SK-N-SH (cell line): ENCODE results near the gene PROX1. TPM values are rescaled to one million over a fixed set of nuclear protein-coding genes. Genes with fewer than 3 reads are reported as not detected.

Experiments
- CTCF ChIA-PET: fragments of 300-600, 350-600 bp; formaldehyde crosslinking; extraction: SDS; loops from one replicate; lab custom pipeline; 2021; lab: Yijun Ruan, JAX
- POLR2A ChIA-PET: fragments of 350-600 bp; sonication (Branson Sonifier 250); formaldehyde crosslinking; extraction: SDS; loops from one replicate; lab custom pipeline; 2020; ENCODE audit warnings: antibody characterized with exemption, inconsistent platforms; lab: Yijun Ruan, JAX
- DNase-seq: peaks from one replicate; pipeline ENCODE4 v3.0.0; 2012
- H2AFZ ChIP-seq: fragments of 200-600 bp; sonication (generic); 2 replicates; pipeline ENCODE4 v1.8.1; 2016; ENCODE audit warnings: antibody characterized with exemption, mild to moderate bottlenecking, low read depth
- H3F3A ChIP-seq: fragments of 200-600 bp; sonication (generic); replicated peaks from 2 replicates; pipeline ENCODE3; 2016; ENCODE audit warnings: antibody characterized with exemption, mild to moderate bottlenecking; ENCODE audit not compliant: insufficient read depth
- H3K27ac ChIP-seq, 2 experiments: fragments of 200-500 bp in 1 of 2; fragments of 200-600 bp in 1 of 2; sonication (Bioruptor generic) in 1 of 2; sonication (generic), shearing (Covaris generic) in 1 of 2; 2 replicates each; pipeline versions ENCODE4 v1.5.1 to v1.6.1; 2014 to 2016; ENCODE audit warnings: low read depth in 2 of 2, inconsistent platforms in 1 of 2, low read length in 1 of 2, mild to moderate bottlenecking in 1 of 2, mixed read lengths in 1 of 2
- H3K27me3 ChIP-seq: fragments of 200-600 bp; sonication (generic), shearing (Covaris generic); 2 replicates; pipeline ENCODE4 v1.6.1; 2016; ENCODE audit warnings: mixed run types; ENCODE audit not compliant: insufficient read depth
- H3K36me3 ChIP-seq, 2 experiments: fragments of 200-500 bp in 1 of 2; fragments of 200-600 bp in 1 of 2; sonication (Bioruptor generic) in 1 of 2; sonication (generic) in 1 of 2; replicated peaks in 1 of 2; 2 replicates each; pipeline versions ENCODE3 to v1.5.1; 2014 to 2016; ENCODE audit warnings: low read length in 1 of 2, mild to moderate bottlenecking in 1 of 2; ENCODE audit not compliant: insufficient read depth in 2 of 2, control insufficient read depth in 1 of 2
- H3K4me1 ChIP-seq, 2 experiments: fragments of 200-500 bp in 1 of 2; fragments of 200-600 bp in 1 of 2; sonication (Bioruptor generic) in 1 of 2; sonication (generic), shearing (Covaris generic) in 1 of 2; 2 replicates each; pipeline versions ENCODE4 v1.5.1 to v1.6.1; 2014 to 2016; ENCODE audit warnings: low read depth in 1 of 2, low read length in 1 of 2, mixed run types in 1 of 2; ENCODE audit not compliant: insufficient read depth in 2 of 2, control insufficient read depth in 1 of 2
- H3K4me2 ChIP-seq: fragments of 200-600 bp; sonication (generic), shearing (Covaris generic); 2 replicates; pipeline ENCODE4 v1.6.1; 2017; ENCODE audit warnings: mixed run types
- H3K4me3 ChIP-seq, 2 experiments: fragments of 200-500 bp in 1 of 2; fragments of 200-600 bp in 1 of 2; sonication (Bioruptor generic) in 1 of 2; sonication (generic), shearing (Covaris generic) in 1 of 2; 2 replicates each; pipeline versions ENCODE4 v1.5.1 to v1.8.1; 2014 to 2016; ENCODE audit warnings: low read depth in 2 of 2, inconsistent platforms in 1 of 2, low read length in 1 of 2, mild to moderate bottlenecking in 1 of 2, mixed read lengths in 1 of 2, moderate library complexity in 1 of 2
- H3K79me2 ChIP-seq: fragments of 200-600 bp; sonication (generic); 2 replicates; pipeline ENCODE4 v1.8.1; 2017; ENCODE audit warnings: mild to moderate bottlenecking; ENCODE audit not compliant: insufficient read depth
- H3K9ac ChIP-seq: fragments of 200-600 bp; sonication (generic); 2 replicates; pipeline ENCODE4 v1.6.1; 2017; ENCODE audit warnings: mixed run types
- H3K9me2 ChIP-seq: fragments of 200-600 bp; sonication (generic); 2 replicates; pipeline ENCODE4 v1.6.1; 2017; ENCODE audit warnings: mixed run types
- H3K9me3 ChIP-seq: fragments of 200-600 bp; sonication (generic); 2 replicates; pipeline ENCODE4 v1.6.1; 2017; ENCODE audit warnings: mixed run types, mild to moderate bottlenecking, moderate library complexity
- H4K20me1 ChIP-seq: fragments of 200-600 bp; sonication (generic); 2 replicates; pipeline ENCODE4 v1.6.1; 2017; ENCODE audit warnings: mild to moderate bottlenecking, mixed run types; ENCODE audit not compliant: insufficient read depth
- FOXJ3 ChIP-seq: sonication (generic); formaldehyde crosslinking; IDR thresholded peaks from 2 replicates; pipeline ENCODE4 v1.5.1; 2020; ENCODE audit warnings: mild to moderate bottlenecking, missing genetic modification reagents
- MEF2A ChIP-seq: IDR thresholded peaks from 2 replicates; pipeline ENCODE4 v1.4.0; 2012; ENCODE audit warnings: low read depth, borderline replicate concordance
- MXI1 ChIP-seq: IDR thresholded peaks from 2 replicates; pipeline ENCODE4 v1.6.1; 2012; ENCODE audit warnings: mild to moderate bottlenecking, low read depth, low read length, improper control_type of control experiment
- NFIC ChIP-seq: IDR thresholded peaks from 2 replicates; pipeline ENCODE4 v1.4.0; 2012; ENCODE audit warnings: borderline replicate concordance
- POLR2AphosphoS5 ChIP-seq: IDR thresholded peaks from 2 replicates; pipeline ENCODE4 v1.6.1; 2012; ENCODE audit warnings: low read depth, low read length
- RCOR1 ChIP-seq: fragments of 150-350 bp; IDR thresholded peaks from 2 replicates; pipeline ENCODE4 v1.6.1; 2017; ENCODE audit warnings: antibody characterized with exemption, low read length
- TAF1 ChIP-seq: IDR thresholded peaks from 2 replicates; pipeline ENCODE4 v1.6.1; 2012; ENCODE audit warnings: low read depth, mild to moderate bottlenecking, low read length, moderate library complexity, borderline replicate concordance
- TEAD4 ChIP-seq: IDR thresholded peaks from 2 replicates; pipeline ENCODE4 v1.4.0; 2012; ENCODE audit warnings: mild to moderate bottlenecking, borderline replicate concordance; ENCODE audit not compliant: insufficient read depth
- WGBS: methylation state at CpG from one replicate; pipeline ENCODE4 v1.1.6; 2017; ENCODE audit warnings: low lambda C conversion rate; 5-methylcytosine and 5-hydroxymethylcytosine counted together
- polyA plus RNA-seq, 3 experiments: library from polyadenylated mRNA; depleted of rRNA; stranded (reverse); fragments of >200 nt; gene quantifications; 2 replicates each; pipeline ENCODE4 v1.2.3, GENCODE V29; 2012
- TF ChIP-seq, protein P1 (sequence below): IDR thresholded peaks from 2 replicates; pipeline ENCODE4 v1.4.0; 2012; ENCODE audit warnings: low read depth
- TF ChIP-seq, protein P2 (sequence below): fragments of 150-350 bp; IDR thresholded peaks from 2 replicates; pipeline ENCODE4 v1.6.1; 2017; ENCODE audit warnings: antibody characterized with exemption, low read length, low read depth, borderline replicate concordance
- TF ChIP-seq, protein P3 (sequence below): IDR thresholded peaks from 2 replicates; pipeline ENCODE4 v1.4.0; 2012; ENCODE audit warnings: low read depth, borderline replicate concordance
- TF ChIP-seq, protein P4 (sequence below): IDR thresholded peaks from 2 replicates; pipeline ENCODE4 v1.4.0; 2012; ENCODE audit warnings: low read depth, borderline replicate concordance

PROX1 gene
- polyA plus RNA-seq, 1 of the 3 experiments (the other 2 are of a cell fraction): 0.25 TPM

DNA sequence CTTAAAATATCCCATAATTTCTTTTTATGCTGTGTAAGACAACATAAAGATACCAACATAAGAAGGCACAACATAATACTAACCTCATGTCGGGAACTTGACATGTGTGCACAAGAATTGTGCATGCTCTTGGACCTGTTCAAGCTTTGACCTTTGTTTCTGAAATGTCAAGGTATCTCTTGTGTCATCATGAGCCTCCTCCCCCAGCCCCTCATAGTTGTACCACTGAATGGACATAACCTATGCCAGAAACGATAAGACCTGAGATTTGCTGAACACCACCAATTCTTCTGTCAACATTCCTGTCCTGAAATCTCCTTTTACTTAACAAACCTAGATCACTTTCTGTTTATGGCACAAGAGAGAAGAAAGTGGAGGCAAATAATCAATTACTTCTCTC, 29.4 kb upstream of the PROX1 start:
- Histone ChIP-seq H3K4me2 (no peak overlapping the region), H3K9me2 (0 out of 2 replicates have a peak, but pooled peaks cover 3% of the 10 kb centered on the region), H3K36me3 (no peaks in the 10 kb centered on the region), H3K4me1 (no peaks in the 10 kb centered on the region; a peak in 1 of 4 replicates), H3K79me2 (no peaks in the 10 kb centered on the region), H3K9ac (no peak overlapping the region), H3K9me3 (no peaks in the 10 kb centered on the region), H4K20me1 (no peaks in the 10 kb centered on the region), H3K4me3 (no peak overlapping the region), H3K27ac (no peak overlapping the region), H3K27me3 (no peaks in the 10 kb centered on the region), H2AFZ (no peak overlapping the region), H3F3A (no peaks in the 10 kb centered on the region)
- ChIA-PET CTCF (no interaction called here), POLR2A (no interaction called here)
- WGBS: 36% methylated on average over 2 of the region's 2 CpGs
- DNase-seq: no peak
- TF ChIP-seq NFIC (no peak), FOXJ3 (CRISPR knock-in tag) (no peak), RCOR1 (no peak)
- TF ChIP-seq, protein P1, sequence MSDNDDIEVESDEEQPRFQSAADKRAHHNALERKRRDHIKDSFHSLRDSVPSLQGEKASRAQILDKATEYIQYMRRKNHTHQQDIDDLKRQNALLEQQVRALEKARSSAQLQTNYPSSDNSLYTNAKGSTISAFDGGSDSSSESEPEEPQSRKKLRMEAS: no peak
- TF ChIP-seq, all 33 proteins: peak for 0

DNA sequence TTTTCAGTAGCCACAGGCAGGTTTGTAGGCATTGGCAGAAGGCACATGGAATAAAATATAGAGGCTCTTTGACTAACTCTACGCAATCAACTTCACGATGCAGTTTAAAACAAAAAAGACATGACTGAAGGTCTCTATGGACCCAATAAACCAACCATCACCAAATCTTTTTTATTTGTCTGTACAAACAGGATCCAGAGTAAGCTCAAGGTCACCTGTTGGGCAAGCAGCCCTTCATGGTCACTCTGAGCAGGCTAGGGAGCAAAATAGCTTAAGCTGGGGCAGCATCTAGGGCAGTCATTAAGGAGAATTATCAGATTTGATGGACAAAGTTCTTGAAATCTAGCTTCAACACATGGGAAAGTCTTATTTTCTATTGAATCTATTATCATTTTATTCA, 26.8 kb upstream of the PROX1 start:
- ChIA-PET CTCF (no interaction called here), POLR2A (no interaction called here)
- WGBS: 32% methylated on average over 2 of the region's 2 CpGs
- Histone ChIP-seq H3K9ac (no peak overlapping the region), H3K4me3 (no peak overlapping the region), H3K9me3 (no peaks in the 10 kb centered on the region), H3K4me1 (no peaks in the 10 kb centered on the region), H3K9me2 (0 out of 2 replicates have a peak, but pooled peaks cover 3% of the 10 kb centered on the region), H3F3A (no peaks in the 10 kb centered on the region), H3K36me3 (no peaks in the 10 kb centered on the region), H3K4me2 (no peak overlapping the region), H2AFZ (no peak overlapping the region), H3K27me3 (no peaks in the 10 kb centered on the region), H4K20me1 (no peaks in the 10 kb centered on the region), H3K27ac (no peak overlapping the region), H3K79me2 (no peaks in the 10 kb centered on the region)
- DNase-seq: no peak
- TF ChIP-seq, protein P2, sequence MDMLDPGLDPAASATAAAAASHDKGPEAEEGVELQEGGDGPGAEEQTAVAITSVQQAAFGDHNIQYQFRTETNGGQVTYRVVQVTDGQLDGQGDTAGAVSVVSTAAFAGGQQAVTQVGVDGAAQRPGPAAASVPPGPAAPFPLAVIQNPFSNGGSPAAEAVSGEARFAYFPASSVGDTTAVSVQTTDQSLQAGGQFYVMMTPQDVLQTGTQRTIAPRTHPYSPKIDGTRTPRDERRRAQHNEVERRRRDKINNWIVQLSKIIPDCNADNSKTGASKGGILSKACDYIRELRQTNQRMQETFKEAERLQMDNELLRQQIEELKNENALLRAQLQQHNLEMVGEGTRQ: no peak
- no peak for TF ChIP-seq POLR2AphosphoS5
- TF ChIP-seq, protein P3, sequence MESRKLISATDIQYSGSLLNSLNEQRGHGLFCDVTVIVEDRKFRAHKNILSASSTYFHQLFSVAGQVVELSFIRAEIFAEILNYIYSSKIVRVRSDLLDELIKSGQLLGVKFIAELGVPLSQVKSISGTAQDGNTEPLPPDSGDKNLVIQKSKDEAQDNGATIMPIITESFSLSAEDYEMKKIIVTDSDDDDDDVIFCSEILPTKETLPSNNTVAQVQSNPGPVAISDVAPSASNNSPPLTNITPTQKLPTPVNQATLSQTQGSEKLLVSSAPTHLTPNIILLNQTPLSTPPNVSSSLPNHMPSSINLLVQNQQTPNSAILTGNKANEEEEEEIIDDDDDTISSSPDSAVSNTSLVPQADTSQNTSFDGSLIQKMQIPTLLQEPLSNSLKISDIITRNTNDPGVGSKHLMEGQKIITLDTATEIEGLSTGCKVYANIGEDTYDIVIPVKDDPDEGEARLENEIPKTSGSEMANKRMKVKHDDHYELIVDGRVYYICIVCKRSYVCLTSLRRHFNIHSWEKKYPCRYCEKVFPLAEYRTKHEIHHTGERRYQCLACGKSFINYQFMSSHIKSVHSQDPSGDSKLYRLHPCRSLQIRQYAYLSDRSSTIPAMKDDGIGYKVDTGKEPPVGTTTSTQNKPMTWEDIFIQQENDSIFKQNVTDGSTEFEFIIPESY: no peak
- no peak for TF ChIP-seq TEAD4
- no peak for TF ChIP-seq TAF1
- TF ChIP-seq MXI1: no peak
- TF ChIP-seq MEF2A: no peak
- TF ChIP-seq NFIC: no peak
- TF ChIP-seq, protein P4, sequence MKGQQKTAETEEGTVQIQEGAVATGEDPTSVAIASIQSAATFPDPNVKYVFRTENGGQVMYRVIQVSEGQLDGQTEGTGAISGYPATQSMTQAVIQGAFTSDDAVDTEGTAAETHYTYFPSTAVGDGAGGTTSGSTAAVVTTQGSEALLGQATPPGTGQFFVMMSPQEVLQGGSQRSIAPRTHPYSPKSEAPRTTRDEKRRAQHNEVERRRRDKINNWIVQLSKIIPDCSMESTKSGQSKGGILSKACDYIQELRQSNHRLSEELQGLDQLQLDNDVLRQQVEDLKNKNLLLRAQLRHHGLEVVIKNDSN: no peak
